IMR-90 (cell line): ENCODE results near the gene SMAD7. TPM values are rescaled to one million over a fixed set of nuclear protein-coding genes. Genes with fewer than 3 reads are reported as not detected.

Source experiments
- ATAC-seq: fragments of 200-7000 bp; cut with Tn5 transposase; 2 replicates; pipeline ENCODE4 v1.9.1; 2020; ENCODE audit warnings: low read depth, mild to moderate bottlenecking, moderate library complexity
- BruUV-seq: library from RNA; stranded (reverse); fragments of 400-500 nt; replicated peaks from 2 replicates; lab custom pipeline; 2021; lab: Mats Ljungman, UMichigan
- CTCF ChIA-PET: fragments of 300-600 bp; formaldehyde crosslinking; extraction: SDS; loops from one replicate; lab custom pipeline; 2021; ENCODE audit warnings: antibody characterized with exemption; lab: Yijun Ruan, JAX
- POLR2A ChIA-PET: fragments of 300-600 bp; sonication (Branson Sonifier 250); formaldehyde crosslinking; loops from one replicate; lab custom pipeline; 2022; ENCODE audit warnings: antibody characterized with exemption; ENCODE audit not compliant: unreplicated experiment; lab: Charles Lee
- DNase-seq: peaks from one replicate; pipeline ENCODE4 v3.0.0; 2013
- H2AFZ ChIP-seq: replicated peaks from 2 replicates; pipeline ENCODE3; 2013; ENCODE audit warnings: low read length, mild to moderate bottlenecking; ENCODE audit not compliant: poor library complexity
- H2AK5ac ChIP-seq: 2 replicates; pipeline ENCODE4 v1.6.1; 2013; ENCODE audit warnings: low read depth, low read length, inconsistent platforms
- H2AK9ac ChIP-seq: replicated peaks from 2 replicates; pipeline ENCODE3; 2013; ENCODE audit warnings: mild to moderate bottlenecking, low read depth, low read length, moderate library complexity; ENCODE audit not compliant: poor library complexity
- H2BK120ac ChIP-seq: 2 replicates; pipeline ENCODE4 v1.6.1; 2013; ENCODE audit warnings: low read depth, low read length, inconsistent platforms
- H2BK15ac ChIP-seq: 3 replicates; pipeline ENCODE4 v1.6.1; 2013; ENCODE audit warnings: low read depth, low read length, inconsistent platforms
- H2BK20ac ChIP-seq: 2 replicates; pipeline ENCODE4 v1.6.1; 2013; ENCODE audit warnings: low read depth, mild to moderate bottlenecking, inconsistent platforms, low read length, moderate library complexity
- H2BK5ac ChIP-seq: 2 replicates; pipeline ENCODE4 v1.6.1; 2013; ENCODE audit warnings: mild to moderate bottlenecking, low read depth, low read length, inconsistent platforms; ENCODE audit not compliant: poor library complexity, severe bottlenecking
- H3K14ac ChIP-seq: replicated peaks from 2 replicates; pipeline ENCODE4 v1.6.1; 2013; ENCODE audit warnings: low read depth, low read length, inconsistent platforms
- H3K18ac ChIP-seq: 2 replicates; pipeline ENCODE4 v1.6.1; 2013; ENCODE audit warnings: low read depth, low read length, control low read depth
- H3K23ac ChIP-seq: 2 replicates; pipeline ENCODE4 v1.6.1; 2013; ENCODE audit warnings: low read depth, low read length, inconsistent platforms
- H3K27ac ChIP-seq: 2 replicates; pipeline ENCODE4 v1.5.1; 2013; ENCODE audit warnings: mild to moderate bottlenecking, control low read depth, low read length; ENCODE audit not compliant: insufficient read depth
- H3K27me3 ChIP-seq: 2 replicates; pipeline ENCODE4 v1.6.1; 2013; ENCODE audit warnings: low read length; ENCODE audit not compliant: control insufficient read depth, insufficient read depth
- H3K36me3 ChIP-seq: 2 replicates; pipeline ENCODE4 v1.6.1; 2013; ENCODE audit warnings: low read length, mixed read lengths; ENCODE audit not compliant: control insufficient read depth, insufficient read depth
- H3K4ac ChIP-seq: 2 replicates; pipeline ENCODE4 v1.6.1; 2013; ENCODE audit warnings: low read depth, low read length, inconsistent platforms
- H3K4me1 ChIP-seq: 2 replicates; pipeline ENCODE4 v1.6.1; 2013; ENCODE audit warnings: low read length, mixed read lengths; ENCODE audit not compliant: control insufficient read depth, insufficient read depth
- H3K4me2 ChIP-seq: 2 replicates; pipeline ENCODE4 v1.6.1; 2013; ENCODE audit warnings: low read depth, mild to moderate bottlenecking, control low read depth, low read length, moderate library complexity
- H3K4me3 ChIP-seq: 2 replicates; pipeline ENCODE4 v1.5.1; 2013; ENCODE audit warnings: low read depth, mild to moderate bottlenecking, control low read depth, low read length, moderate library complexity; ENCODE audit not compliant: insufficient read depth
- H3K56ac ChIP-seq: 2 replicates; pipeline ENCODE4 v1.6.1; 2013; ENCODE audit warnings: low read length, inconsistent platforms; ENCODE audit not compliant: insufficient read depth; ENCODE audit errors: extremely low read depth
- H3K79me1 ChIP-seq, 2 experiments: 2 replicates each; pipeline ENCODE4 v1.6.1; 2013; ENCODE audit warnings: low read length in 2 of 2, inconsistent platforms in 1 of 2, low read depth in 1 of 2
- H3K9ac ChIP-seq: 2 replicates; pipeline ENCODE4 v1.6.1; 2013; ENCODE audit warnings: low read depth, low read length, control low read depth
- H3K9me1 ChIP-seq: 2 replicates; pipeline ENCODE4 v1.6.1; 2013; ENCODE audit warnings: low read length, inconsistent platforms; ENCODE audit not compliant: insufficient read depth
- H3K9me3 ChIP-seq: 2 replicates; pipeline ENCODE4 v1.6.1; 2013; ENCODE audit warnings: low read length; ENCODE audit not compliant: control insufficient read depth, insufficient read depth
- H4K20me1 ChIP-seq: 2 replicates; pipeline ENCODE4 v1.6.1; 2013; ENCODE audit warnings: low read length, inconsistent platforms; ENCODE audit not compliant: insufficient read depth
- H4K5ac ChIP-seq: 2 replicates; pipeline ENCODE4 v1.6.1; 2013; ENCODE audit warnings: mild to moderate bottlenecking, low read depth, low read length, control low read depth
- H4K8ac ChIP-seq, 2 experiments: 2 replicates each; pipeline ENCODE4 v1.6.1; 2013; ENCODE audit warnings: low read depth in 2 of 2, low read length in 2 of 2, control low read depth in 1 of 2, inconsistent platforms in 1 of 2
- H4K91ac ChIP-seq: 2 replicates; pipeline ENCODE4 v1.6.1; 2013; ENCODE audit warnings: low read depth, low read length, inconsistent platforms; ENCODE audit not compliant: insufficient read depth
- CHD1 ChIP-seq: IDR thresholded peaks from 2 replicates; pipeline ENCODE4 v1.6.1; 2012; ENCODE audit warnings: low read depth, low read length, improper control_type of control experiment
- FOS ChIP-seq: fragments of 150-350 bp; IDR thresholded peaks from 2 replicates; pipeline ENCODE4 v1.6.1; 2016; ENCODE audit warnings: low read depth, low read length
- MXI1 ChIP-seq: IDR thresholded peaks from 2 replicates; pipeline ENCODE4 v1.6.1; 2012; ENCODE audit warnings: low read depth, mild to moderate bottlenecking, low read length, moderate library complexity, borderline replicate concordance
- NFE2L2 ChIP-seq: fragments of 150-350 bp; IDR thresholded peaks from 2 replicates; pipeline ENCODE4 v1.6.1; 2016; ENCODE audit warnings: low read depth, mild to moderate bottlenecking, low read length
- POLR2A ChIP-seq: IDR thresholded peaks from 2 replicates; pipeline ENCODE4 v1.6.1; 2012; ENCODE audit warnings: mild to moderate bottlenecking, low read depth, low read length
- USF2 ChIP-seq: fragments of 150-350 bp; IDR thresholded peaks from 2 replicates; pipeline ENCODE4 v1.6.1; 2017; ENCODE audit warnings: mild to moderate bottlenecking, antibody characterized with exemption, low read length, low read depth
- WGBS, 2 experiments: methylation state at CpG; one replicate each; pipeline versions ENCODE4 v1.1.5 to v1.1.7; 2013; ENCODE audit warnings: missing lambda C conversion rate in 2 of 2; ENCODE audit not compliant: insufficient read length in 1 of 2; ENCODE audit errors: extremely low coverage in 2 of 2; 5-methylcytosine and 5-hydroxymethylcytosine counted together
- dilution Hi-C: fragments of 300-500 bp; cut with HindIII; formaldehyde crosslinking; loops from one replicate; pipeline ENCODE4 v1.14.3; 2018; ENCODE audit warnings: low sequenced_read_pairs; ENCODE audit not compliant: unreplicated experiment
- in situ Hi-C: fragments of 300-500 bp; cut with MboI; formaldehyde crosslinking; loops from 3 replicates; pipeline ENCODE4 v1.14.3; 2019; ENCODE audit warnings: low sequenced_read_pairs, inconsistent platforms, mixed read lengths
- intact Hi-C: fragments of 100-400 bp; cut with micrococcal nuclease; formaldehyde crosslinking; loops from 2 replicates; pipeline ENCODE4 v1.10.0; 2022
- polyA plus RNA-seq, 3 experiments: library from polyadenylated mRNA; depleted of rRNA; stranded (reverse); fragments of >200 nt; gene quantifications; 2 replicates each; pipeline ENCODE4 v1.2.3, GENCODE V29; 2012; ENCODE audit warnings: low replicate concordance in 1 of 3
- total RNA-seq: library from RNA; depleted of rRNA; stranded (reverse); fragments of >200 nt; gene quantifications from 2 replicates; pipeline ENCODE4 v1.2.3, GENCODE V29; 2012

The SMAD7 gene
- total and polyA plus RNA-seq, 2 of the 4 experiments (the other 2 are of a cell fraction) = 15.8 to 17.6 TPM

- H2BK15ac ChIP-seq = no peak overlapping the region
- H3K4ac ChIP-seq = no peak overlapping the region
- DNase-seq (no peak), ATAC-seq (peak; percentile 45)
- H3K56ac ChIP-seq = no peak overlapping the region
- no peak overlapping the region for H2BK20ac ChIP-seq
- no peaks in the 10 kb centered on the region for H3K27me3 ChIP-seq
- no peak overlapping the region for H3K4me3 ChIP-seq
- H3K18ac ChIP-seq = no peak overlapping the region
- no peak overlapping the region for H3K14ac ChIP-seq
- no peak overlapping the region for H3K9ac ChIP-seq
- H3K9me1 ChIP-seq = peaks cover 3% of the 10 kb centered on the region; the same call in 1 of the 2 replicates
- no peaks in the 10 kb centered on the region for H3K36me3 ChIP-seq
- no peaks in the 10 kb centered on the region for H3K79me1 ChIP-seq
- in situ Hi-C loops = no loop called here
- no peak overlapping the region for H2AK9ac ChIP-seq
- dilution Hi-C loops = no loop called here
- no peak overlapping the region for H2BK5ac ChIP-seq
- H4K20me1 ChIP-seq = no peaks in the 10 kb centered on the region
- no peak overlapping the region for H3K4me2 ChIP-seq
- H2AFZ ChIP-seq = no peak overlapping the region
- no TSS peak for BruUV-seq
- H4K5ac ChIP-seq = no peak overlapping the region
- H4K8ac ChIP-seq = no peak overlapping the region
- no peak overlapping the region for H3K27ac ChIP-seq
- TF ChIP-seq USF2 (no peak), NFE2L2 (no peak), FOS (no peak), CHD1 (no peak), MXI1 (no peak), POLR2A (no peak)
- no CpG with 5 or more reads among the region's 11 CpGs for WGBS, 2 experiments
- H3K9me3 ChIP-seq = no peaks in the 10 kb centered on the region
- ChIA-PET CTCF (no interaction called here), POLR2A (no interaction called here)
- no peak overlapping the region for H3K23ac ChIP-seq
- no peak overlapping the region for H2BK120ac ChIP-seq
- peaks cover 8% of the 10 kb centered on the region for H3K4me1 ChIP-seq
- H2AK5ac ChIP-seq = no peak overlapping the region
- H4K91ac ChIP-seq = no peak overlapping the region
- intact Hi-C loops = no loop called here
These were observed 65.4 kb downstream of the SMAD7 start for GRCh38 chr18:48885266-48885923.
